HEK293T (cell line): ENCODE results near the gene MAX.

ENCODE experiments used
- ARNT ChIP-seq: fragments of 450-650 bp; IDR thresholded peaks from 2 replicates; pipeline ENCODE4 v1.6.1; 2017; ENCODE audit warnings: mild to moderate bottlenecking
- BHLHE40 ChIP-seq: fragments of 450-650 bp; IDR thresholded peaks from 2 replicates; pipeline ENCODE4 v1.6.1; 2016; ENCODE audit warnings: mild to moderate bottlenecking, moderate library complexity, borderline replicate concordance
- ELF4 ChIP-seq: fragments of 450-650 bp; IDR thresholded peaks from 2 replicates; pipeline ENCODE4 v1.6.1; 2017; ENCODE audit warnings: antibody characterized with exemption
- FOXA1 ChIP-seq: fragments of 450-650 bp; IDR thresholded peaks from 2 replicates; pipeline ENCODE4 v1.6.1; 2016; ENCODE audit warnings: mild to moderate bottlenecking
- FOXK2 ChIP-seq: fragments of 450-650 bp; IDR thresholded peaks from 2 replicates; pipeline ENCODE4 v1.6.1; 2016; ENCODE audit warnings: mild to moderate bottlenecking
- FOXM1 ChIP-seq: fragments of 450-650 bp; IDR thresholded peaks from 2 replicates; pipeline ENCODE4 v1.6.1; 2017; ENCODE audit warnings: mild to moderate bottlenecking, borderline replicate concordance
- L3MBTL2 ChIP-seq: fragments of 450-650 bp; conservative IDR thresholded peaks from 2 replicates; pipeline ENCODE4 v1.6.1; 2016; ENCODE audit warnings: mild to moderate bottlenecking
- LEF1 ChIP-seq: fragments of 450-650 bp; IDR thresholded peaks from 2 replicates; pipeline ENCODE4 v1.6.1; 2017; ENCODE audit warnings: mild to moderate bottlenecking, borderline replicate concordance
- NFRKB ChIP-seq: fragments of 450-650 bp; IDR thresholded peaks from 2 replicates; pipeline ENCODE4 v1.6.1; 2016; ENCODE audit warnings: mild to moderate bottlenecking, moderate library complexity
- SP1 ChIP-seq: fragments of 450-650 bp; IDR thresholded peaks from 2 replicates; pipeline ENCODE4 v1.6.1; 2017
- SUZ12 ChIP-seq: fragments of 450-650 bp; IDR thresholded peaks from 2 replicates; pipeline ENCODE4 v1.6.1; 2016; ENCODE audit warnings: mild to moderate bottlenecking
- TARDBP ChIP-seq: fragments of 450-650 bp; IDR thresholded peaks from 2 replicates; pipeline ENCODE4 v1.6.1; 2016
- TF ChIP-seq, protein P1 (sequence below): fragments of 450-650 bp; IDR thresholded peaks from 2 replicates; pipeline ENCODE4 v1.6.1; 2016

DNA sequence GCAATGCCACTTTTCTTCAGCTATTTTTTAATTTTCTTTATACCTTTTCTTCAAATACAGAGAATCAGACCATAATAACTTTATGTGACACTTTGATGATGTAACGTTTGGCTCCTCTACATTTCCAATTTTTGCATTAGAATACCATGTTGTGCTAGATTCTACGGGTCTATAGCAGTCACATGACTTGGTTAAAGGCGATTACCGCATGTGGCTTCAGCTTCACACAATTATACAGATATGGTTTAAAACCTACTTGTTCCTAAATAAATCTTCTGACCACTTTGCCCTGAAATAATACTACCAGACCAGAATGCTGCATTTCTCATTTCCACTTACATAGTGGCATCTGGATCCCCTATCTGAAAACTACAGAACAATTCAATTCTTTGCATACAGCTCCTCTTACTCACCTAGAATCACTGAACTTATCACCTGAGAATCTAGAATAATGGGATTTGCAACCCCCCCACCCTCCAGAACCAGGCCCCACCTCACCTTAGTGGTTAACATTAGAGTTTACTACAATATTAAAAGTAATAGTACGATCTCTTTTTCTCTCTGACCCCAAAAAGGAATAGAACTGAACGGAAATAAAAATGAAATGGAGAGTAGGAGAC lies 1.3 kb downstream of the MAX start:
- TF ChIP-seq L3MBTL2, result no peak
- TF ChIP-seq NFRKB, result no peak
- no peak for TF ChIP-seq SP1
- no peak for TF ChIP-seq ARNT
- no peak for TF ChIP-seq TARDBP
- TF ChIP-seq FOXK2, result no peak
- TF ChIP-seq, protein P1, sequence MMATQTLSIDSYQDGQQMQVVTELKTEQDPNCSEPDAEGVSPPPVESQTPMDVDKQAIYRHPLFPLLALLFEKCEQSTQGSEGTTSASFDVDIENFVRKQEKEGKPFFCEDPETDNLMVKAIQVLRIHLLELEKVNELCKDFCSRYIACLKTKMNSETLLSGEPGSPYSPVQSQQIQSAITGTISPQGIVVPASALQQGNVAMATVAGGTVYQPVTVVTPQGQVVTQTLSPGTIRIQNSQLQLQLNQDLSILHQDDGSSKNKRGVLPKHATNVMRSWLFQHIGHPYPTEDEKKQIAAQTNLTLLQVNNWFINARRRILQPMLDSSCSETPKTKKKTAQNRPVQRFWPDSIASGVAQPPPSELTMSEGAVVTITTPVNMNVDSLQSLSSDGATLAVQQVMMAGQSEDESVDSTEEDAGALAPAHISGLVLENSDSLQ, result no peak
- TF ChIP-seq FOXM1, result no peak
- no peak for TF ChIP-seq ELF4
- TF ChIP-seq FOXA1, result no peak
- TF ChIP-seq LEF1, result no peak
- TF ChIP-seq BHLHE40, result no peak
- no peak for TF ChIP-seq SUZ12
